KOPT-K1 (cell line): ENCODE results near the gene AMOTL2.

Experiments used
- H3K27ac ChIP-seq: fragments of 200-600 bp; sonication (generic); 2 replicates; pipeline ENCODE4 v1.5.1; 2016; ENCODE audit warnings: antibody characterized with exemption, mild to moderate bottlenecking, low read depth, low read length; ENCODE audit not compliant: poor library complexity, severe bottlenecking
- H3K36me3 ChIP-seq: fragments of 200-600 bp; sonication (generic); 2 replicates; pipeline ENCODE4 v1.5.1; 2017; ENCODE audit warnings: antibody characterized with exemption, mild to moderate bottlenecking, low read length, moderate library complexity; ENCODE audit not compliant: insufficient read depth
- H3K9me3 ChIP-seq: fragments of 200-600 bp; sonication (generic); 2 replicates; pipeline ENCODE4 v1.5.1; 2017; ENCODE audit warnings: antibody characterized with exemption, low read length, mild to moderate bottlenecking; ENCODE audit not compliant: insufficient read depth, poor library complexity, severe bottlenecking

The AMOTL2 gene

DNA sequence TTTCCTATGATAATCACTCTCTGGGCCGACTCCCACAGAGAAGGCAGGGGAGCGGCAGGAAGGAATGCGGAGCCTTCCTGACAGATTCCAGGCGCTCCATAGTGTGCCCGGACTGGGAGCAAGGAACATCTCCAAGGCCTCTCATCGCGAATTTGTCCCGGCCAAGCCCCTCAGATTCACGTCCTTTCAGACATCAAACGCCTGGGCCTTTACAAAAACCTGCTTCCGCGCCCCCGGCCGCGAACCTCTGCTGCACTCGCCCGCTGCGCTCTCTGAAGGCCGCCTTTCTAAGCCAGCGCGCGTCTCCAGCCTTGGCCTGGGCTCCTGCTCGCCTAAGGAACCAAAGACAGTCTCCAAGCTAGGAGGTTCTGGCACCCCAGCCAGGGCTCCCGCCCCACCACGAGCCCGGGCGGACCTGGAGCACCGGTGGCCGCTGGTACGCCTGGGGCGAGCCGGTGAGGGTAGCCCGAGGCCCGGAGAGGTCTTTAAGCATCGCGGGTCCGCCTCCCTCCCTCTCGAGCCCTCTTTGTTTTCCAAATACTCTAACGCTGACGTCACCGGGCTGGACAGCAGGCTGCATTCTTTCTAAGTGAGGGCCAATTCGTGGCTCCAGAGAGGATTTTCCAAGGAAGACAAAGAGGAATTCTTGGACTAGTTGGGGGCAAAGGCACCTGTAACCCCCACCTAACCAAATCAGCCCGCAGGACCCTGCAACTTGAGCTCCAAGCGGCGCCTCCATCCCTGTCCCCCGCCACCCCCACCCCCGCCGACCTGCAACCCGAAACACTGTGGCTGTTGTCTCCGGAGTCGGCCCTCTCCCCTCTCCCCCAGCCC, 759 bp downstream of the AMOTL2 start:
- no peaks in the 10 kb centered on the region for H3K36me3 ChIP-seq
- no peaks in the 10 kb centered on the region for H3K9me3 ChIP-seq
- no peak overlapping the region for H3K27ac ChIP-seq

DNA sequence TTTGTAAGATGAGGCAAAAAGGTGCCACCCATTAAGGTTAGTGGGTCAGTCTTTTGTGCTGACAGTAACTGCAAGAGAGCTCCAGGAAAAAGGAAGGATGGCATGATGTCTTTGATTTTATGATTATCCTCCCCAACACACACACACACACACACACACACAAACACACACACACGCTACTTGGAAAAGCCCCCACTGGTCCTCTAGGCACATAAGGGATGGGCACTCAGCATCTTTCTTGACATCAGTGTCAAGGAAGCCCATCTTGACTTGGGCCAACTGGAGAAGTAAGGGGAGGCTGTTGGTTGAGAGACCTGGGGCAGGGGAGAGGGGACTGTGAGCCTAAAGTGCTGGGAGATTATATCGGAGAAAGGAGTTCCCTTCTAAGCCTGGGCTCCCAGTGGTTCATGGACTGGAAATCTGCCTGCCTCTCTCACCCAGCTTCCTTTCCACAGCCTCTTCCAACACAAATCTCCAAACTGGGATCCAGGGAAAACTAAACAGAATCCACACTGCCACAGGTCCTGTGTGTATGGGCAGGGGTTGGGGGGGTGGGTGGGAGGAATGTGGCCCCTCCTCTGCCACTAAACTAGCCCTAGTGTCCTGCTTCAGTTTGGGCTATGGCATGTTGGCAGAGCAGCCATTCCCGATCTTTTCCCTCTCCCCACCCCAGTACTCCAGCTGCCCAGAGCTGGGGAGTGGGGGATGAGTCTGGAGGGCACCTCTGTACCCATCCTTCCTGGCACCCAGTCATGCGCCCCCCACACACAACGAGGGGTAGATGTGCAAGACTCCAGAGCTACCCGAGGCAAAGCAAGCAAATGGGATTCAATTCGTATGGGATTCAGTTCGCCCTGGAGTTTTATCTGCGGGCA, 1.6 kb downstream of the AMOTL2 start:
- Histone ChIP-seq H3K36me3 (no peaks in the 10 kb centered on the region), H3K27ac (no peak overlapping the region), H3K9me3 (no peaks in the 10 kb centered on the region)

DNA sequence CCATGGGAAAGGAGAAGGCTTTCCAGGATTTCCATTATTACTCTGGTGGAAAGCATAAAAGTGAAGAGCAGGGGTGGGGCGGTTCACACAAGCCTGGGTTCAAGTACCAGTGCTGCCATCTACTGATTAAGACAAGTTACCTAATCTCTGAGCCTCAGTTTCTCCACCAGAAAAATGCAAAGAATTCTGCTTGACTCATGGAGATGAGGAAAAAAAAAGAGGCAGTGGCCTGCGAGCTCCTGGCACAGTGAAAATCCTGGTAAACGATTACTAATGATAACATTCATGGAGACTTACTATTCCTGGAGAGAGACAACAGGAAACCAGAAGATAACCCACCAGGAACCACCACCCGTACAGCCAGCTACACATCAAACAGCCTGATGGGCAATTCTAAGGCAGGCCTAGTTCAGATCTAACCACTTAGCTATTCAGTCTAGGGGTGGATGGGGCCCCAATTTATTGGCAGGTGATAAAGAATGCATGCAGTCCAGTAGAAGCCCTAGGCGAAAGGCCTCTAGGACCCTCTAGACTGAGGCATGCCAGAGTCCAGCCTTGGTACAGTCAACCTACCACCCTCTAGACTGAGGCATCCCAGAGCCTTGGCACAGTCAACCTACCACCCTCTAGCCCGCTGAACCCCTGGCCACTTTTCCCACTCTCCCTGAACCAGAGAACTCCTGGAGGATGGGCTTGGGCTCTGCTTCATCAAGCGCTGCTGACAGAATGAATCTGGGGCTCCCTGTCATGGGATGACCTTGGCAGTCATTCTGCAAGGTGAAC, 2.5 kb downstream of the AMOTL2 start:
- Histone ChIP-seq H3K9me3 (no peaks in the 10 kb centered on the region), H3K36me3 (no peaks in the 10 kb centered on the region), H3K27ac (no peak overlapping the region)

DNA sequence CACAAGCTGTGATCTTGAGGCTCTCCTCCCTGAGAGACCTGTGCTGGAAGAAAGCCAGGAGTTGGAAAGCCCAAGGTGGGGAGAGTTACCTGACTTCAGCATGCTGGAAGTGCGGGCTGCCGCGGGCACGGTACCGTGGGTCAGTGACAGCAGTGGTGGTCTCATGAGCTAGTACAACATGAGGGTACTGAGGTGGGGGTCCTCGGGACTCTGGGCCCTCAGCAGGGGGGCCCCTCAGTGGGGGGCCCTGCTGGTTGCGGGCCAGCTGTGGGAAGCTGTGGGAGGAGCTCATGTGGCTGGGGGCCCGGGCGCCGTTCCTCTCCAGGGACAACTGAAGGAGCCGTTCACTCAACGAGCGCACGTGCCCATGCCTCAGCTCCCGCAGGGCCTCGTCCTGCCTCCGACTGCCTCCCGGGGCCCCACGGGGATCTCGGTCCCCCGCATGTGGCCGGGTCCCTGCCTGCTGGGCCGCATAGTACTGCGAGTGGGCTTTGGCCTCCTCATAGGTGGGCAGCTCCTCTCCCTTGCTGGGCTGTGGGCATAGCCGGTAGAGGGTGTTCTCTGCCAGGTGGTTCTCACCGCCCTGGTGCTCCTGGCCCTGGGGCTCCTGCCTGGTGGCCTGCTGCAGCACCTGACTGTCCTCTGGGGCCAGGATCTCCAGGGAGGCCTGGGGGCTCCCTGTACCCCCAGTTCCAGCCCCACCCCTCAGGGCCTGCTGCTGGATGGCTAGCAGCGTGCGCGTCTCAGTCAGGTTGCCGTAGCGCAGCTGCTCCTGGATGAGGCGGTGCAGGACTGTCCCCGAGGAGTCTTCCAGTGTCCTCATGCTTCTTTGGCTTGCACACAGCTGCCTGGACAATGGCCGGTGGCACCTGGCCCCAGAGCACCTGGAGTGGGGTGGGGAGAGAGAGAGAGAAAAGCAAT, 3.4 kb downstream of the AMOTL2 start:
- H3K27ac ChIP-seq, result no peak overlapping the region
- H3K9me3 ChIP-seq, result no peaks in the 10 kb centered on the region
- H3K36me3 ChIP-seq, result no peaks in the 10 kb centered on the region

DNA sequence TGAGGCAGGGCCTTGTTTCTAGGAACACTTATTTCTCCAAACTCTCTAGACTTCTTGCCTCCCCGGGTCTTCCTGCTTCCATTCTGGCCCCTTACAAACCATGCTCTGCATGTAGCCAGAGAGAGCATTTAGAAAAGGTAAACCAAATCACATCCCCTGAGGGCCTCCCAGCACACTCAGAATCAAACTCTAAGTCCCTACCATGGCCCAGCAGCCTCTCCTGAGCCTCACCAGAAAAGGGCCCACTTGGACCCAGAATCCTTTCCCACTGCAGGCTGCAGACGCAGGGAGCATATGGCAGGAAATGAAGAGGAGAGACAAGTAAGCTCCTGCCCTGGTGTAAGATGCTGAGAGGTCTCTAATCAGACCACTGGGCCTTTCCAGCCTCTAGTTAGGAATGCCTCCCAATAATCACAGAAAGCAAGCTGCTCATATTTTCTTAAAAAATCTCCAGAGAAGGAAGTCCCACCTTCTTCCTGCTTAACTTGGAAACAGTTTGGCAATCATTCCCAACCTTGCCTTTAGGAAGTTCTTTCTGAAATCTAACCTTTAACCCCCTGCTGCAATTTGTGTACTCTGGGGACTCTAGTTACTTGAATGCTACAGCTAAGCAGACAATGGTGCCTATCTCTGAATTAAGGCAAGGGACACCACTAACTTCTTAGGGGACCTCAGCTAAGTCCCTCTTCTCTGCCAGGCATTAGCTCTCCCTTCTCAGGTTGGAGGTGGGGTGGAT, 4.2 kb downstream of the AMOTL2 start:
- H3K36me3 ChIP-seq, result no peaks in the 10 kb centered on the region
- H3K9me3 ChIP-seq, result no peaks in the 10 kb centered on the region
- H3K27ac ChIP-seq, result no peak overlapping the region

DNA sequence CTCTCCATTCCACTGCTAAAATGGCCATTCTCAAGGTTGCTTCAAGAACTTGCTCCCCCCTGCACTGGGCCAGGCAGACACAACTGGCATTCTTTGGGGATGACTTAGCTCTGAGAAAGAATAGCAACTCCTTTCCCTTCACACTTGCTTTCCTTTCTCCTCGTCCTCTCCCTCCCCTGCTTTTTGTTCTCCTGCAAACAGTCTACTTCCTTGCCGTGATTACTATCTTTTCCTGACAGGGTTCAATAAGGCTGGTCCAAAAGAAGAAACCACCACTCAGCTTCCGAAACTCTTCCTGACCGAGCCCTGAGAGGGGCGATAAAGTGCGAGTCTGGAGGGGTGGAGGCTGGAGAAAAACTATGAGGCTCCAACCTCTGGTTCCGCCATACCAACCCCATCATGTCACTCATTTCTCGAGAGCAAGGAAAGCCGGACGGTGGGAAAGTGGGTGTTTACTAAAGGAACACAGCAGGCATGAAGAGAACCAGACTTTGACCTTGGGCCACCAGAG, 5.0 kb downstream of the AMOTL2 start:
- H3K36me3 ChIP-seq, result no peaks in the 10 kb centered on the region
- H3K27ac ChIP-seq, result no peak overlapping the region
- no peaks in the 10 kb centered on the region for H3K9me3 ChIP-seq

DNA sequence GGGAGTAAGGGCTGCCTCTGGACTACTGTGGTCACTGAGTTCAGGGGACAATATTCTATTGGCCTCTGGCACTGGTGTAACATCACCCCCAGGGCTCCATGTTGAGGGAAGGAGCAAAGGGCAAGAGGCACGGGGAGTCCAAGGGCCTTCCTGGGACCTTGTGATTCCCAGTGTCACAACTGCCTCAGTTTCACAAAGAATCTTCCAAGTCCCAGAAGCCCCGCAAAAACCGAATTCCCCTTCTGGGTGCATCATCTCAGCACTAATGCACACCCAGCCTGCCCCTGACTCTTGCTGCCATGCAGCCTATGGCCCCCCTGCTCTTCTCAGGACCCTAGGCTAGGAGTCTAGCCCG, 5.5 kb downstream of the AMOTL2 start:
- H3K9me3 ChIP-seq, result no peaks in the 10 kb centered on the region
- H3K27ac ChIP-seq, result no peak overlapping the region
- H3K36me3 ChIP-seq, result no peaks in the 10 kb centered on the region

DNA sequence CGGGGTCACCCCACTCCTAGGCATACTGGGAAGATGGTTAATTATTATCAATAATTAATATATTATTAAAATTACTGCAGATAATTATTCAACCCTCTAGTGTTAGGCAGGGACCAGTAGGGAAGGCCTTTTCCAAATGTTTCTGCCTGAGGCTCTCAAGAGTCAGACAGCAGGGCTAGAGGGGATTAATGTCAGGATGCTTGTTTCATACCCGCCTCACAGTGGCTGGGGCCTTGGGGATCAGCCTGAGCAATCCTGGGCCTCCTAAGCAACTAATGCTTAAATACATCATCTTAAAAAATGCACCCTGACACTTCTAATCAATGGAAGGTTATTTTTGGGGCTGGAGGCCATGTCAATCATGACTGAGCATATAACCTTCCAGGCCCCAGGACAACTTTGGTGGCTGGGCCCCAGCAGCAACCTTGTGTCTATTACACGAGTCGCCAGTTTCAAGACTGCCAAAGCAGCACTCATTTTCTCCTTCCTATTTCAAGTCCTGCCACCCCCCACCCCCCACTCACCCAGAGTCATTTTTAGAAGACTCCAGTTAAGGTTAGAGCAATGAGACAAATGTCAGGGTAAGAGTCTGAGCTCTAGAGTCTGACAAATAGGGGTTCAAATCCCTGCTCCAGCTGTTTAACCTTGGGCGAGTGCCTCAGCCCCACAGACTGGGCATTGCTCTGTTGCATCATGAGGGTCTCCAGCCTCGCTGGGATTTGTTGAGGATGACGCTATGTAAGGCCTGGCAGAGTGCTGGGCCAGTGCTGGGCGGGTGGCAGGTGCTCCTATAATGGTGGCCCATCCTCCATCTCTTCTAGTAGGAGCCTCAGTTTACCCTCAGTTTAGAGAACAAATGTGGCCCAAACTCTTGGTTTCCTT, 6.1 kb downstream of the AMOTL2 start:
- Histone ChIP-seq H3K36me3 (no peaks in the 10 kb centered on the region), H3K27ac (no peak overlapping the region), H3K9me3 (no peaks in the 10 kb centered on the region)

DNA sequence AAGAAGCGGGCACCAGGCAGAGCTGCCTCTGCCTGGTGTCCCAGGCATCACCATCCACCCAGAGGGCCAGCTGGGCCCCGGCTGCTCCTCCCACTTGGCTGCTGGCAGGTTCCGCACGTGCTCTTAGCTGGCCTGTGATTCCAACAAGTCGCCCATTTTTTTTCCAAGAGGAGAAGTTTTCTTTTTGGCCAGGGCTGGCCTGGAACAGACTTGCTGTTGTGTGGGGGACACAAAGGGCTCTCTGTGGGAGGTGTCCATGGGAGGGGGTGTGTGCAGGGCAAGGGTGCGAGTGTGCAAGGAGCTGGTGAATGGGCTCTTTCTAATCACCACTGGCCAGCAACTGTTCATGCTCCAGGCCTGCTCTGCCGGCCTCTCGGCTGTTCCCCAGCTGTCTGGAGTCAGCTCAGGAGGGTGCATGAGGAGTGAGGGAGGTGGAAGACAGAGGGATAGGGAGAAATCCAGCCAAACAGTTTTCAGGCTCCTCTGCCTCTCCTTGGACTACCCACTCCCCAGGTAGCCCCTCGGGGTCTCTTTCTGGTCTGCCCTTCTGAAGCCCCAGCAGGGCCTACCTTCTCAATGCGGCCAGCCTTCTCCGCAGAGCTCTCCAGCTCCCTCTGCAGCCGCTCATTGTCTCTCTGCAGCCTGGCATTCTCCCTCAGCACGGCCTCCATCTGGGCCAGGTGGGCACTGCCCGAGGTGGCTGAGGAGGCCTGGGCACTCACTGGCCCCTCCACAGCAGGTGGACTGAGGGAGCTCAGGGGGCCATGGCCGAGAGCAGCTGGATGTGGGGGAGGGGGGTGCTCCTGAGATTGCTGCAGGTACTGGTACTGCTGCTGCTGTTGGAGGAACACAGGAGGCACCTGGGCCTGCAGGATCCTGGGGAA, 7.1 kb downstream of the AMOTL2 start:
- H3K36me3 ChIP-seq, result no peaks in the 10 kb centered on the region
- H3K9me3 ChIP-seq, result no peaks in the 10 kb centered on the region
- no peak overlapping the region for H3K27ac ChIP-seq

DNA sequence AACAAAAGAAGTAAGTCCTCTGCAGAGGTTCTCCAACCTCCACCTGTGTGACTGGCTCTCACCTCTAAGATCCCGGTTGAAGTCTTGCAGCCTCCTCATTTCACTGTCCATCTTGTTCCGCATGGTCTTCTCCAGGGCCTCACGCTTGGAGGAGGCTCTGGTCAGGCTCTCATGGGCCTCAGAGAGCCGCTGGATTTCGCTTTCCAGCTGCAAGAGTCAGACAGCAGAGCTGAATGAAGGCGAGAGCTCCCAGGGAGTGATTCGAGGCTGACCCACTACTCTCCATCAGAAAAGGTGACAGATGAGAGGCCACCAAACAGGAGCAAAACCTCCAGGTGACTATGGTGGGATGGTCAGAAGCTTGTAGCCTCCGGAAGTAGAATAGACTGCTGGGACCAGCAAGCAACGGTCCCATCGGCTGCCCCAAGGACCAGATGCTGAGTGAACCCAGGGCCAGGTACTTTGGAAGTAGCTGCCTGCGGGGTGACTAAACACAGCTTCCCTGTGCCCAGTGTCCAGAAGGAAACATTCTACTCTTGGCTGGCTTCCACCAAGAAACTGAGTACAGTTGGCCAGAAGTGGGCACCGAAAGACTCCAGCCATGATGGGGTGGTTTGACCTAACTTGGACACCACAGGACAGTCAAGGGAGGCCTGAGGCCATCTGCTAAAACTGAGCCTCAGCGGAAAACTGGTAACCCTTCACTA, 7.9 kb downstream of the AMOTL2 start:
- no peak overlapping the region for H3K27ac ChIP-seq
- H3K36me3 ChIP-seq, result no peaks in the 10 kb centered on the region
- no peaks in the 10 kb centered on the region for H3K9me3 ChIP-seq

DNA sequence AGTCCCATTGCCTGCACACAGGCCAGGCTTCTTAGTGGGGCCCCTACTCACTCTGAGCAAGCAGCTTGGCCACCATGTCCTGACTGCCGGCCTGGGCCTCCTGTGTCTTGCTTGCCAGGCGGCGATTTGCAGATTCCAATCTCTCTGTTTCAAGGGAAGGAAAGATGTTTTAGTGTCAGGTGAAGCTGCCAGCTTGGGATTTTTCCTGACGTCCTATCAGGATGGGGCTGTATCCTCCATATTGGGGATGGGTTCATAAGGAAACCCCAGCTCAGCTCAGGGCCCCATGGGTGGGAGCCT, 8.5 kb downstream of the AMOTL2 start:
- no peaks in the 10 kb centered on the region for H3K36me3 ChIP-seq
- no peak overlapping the region for H3K27ac ChIP-seq
- no peaks in the 10 kb centered on the region for H3K9me3 ChIP-seq
